SKM-1 treated with dmso at 0.1 percent for 144 hours (cell line): ENCODE data around the gene NEGR1.

Experiments
- DNase-seq: peaks from one replicate; lab custom pipeline; 2025; ENCODE audit not compliant: unreplicated experiment; lab: John Stamatoyannopoulos, UW

The NEGR1 gene

DNA sequence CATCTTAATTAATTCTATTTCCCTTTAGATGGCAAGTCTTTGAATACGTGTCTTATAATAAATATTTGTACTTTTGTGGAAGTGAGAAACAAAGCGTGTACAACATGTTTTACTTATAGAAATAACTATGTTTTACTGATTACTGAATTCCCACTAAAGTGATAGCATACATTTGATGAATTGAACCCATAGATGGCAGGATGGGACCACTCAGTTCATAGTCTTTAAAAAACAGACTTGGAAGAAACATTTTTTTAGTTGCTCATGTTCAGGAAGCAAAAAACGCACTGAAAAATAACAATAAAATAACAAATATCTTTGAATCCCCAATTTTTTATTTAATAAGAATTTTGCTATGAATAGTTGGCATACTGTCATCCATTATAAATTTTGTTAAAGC lies 694.4 kb downstream of the NEGR1 start:
- no peak for DNase-seq

DNA sequence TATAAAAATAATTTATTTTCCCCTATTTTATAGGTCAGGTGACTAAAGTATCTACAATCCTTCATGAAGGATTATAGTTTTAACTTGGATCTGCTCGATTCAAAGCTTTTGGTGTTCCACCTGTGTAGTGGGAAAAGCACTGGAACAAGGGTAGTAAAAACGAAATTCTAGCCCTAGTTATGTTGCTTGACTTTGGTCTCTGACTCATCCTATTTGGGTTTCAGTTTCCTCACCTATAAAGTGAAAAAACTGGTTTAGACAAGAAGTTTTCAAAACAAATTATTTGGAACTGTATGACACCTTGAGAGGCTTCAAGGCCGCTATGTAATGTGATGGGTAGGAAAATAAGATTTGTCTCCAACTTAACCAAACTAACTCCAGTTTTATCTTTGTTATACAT lies 696.3 kb downstream of the NEGR1 start:
- no peak for DNase-seq

DNA sequence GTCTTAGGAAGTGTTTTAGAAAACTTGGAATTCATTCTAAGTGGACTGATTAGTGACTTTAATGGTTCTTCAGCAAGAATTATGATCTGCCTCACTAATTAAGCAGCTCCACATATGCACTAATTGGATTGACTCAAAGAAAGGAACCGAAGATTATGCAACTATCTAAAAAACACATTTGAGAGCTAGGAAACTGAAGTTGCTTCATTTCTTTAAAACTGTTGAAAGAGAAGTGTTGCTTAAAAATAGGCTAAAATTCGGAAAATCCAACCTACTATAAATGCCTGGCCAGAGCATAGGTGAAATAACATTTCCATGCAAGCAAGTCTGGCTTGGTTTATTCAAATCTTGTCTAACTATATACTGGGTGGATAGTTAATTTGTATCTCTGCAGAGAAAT lies 698.6 kb downstream of the NEGR1 start:
- peak; percentile 80 for DNase-seq

DNA sequence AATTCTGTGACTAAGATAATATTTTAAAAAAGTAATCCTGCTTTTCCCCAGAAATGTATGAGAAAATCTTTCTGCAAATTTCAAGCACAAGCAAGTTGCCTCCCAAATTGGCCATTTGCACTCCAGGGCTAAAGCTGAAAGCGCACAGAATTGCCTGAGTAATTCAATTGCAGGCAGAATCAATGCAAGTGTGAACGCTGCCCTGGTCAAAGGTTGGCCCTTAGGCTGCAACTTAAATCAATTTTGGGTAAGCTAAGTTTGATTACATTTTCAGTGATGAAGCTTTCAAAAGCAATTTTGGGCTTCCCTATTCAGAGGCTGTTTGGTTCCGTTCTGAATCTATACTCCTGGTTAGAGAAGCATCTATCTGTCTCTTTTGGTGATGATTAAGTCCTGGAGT lies 699.7 kb downstream of the NEGR1 start:
- DNase-seq, result no peak

DNA sequence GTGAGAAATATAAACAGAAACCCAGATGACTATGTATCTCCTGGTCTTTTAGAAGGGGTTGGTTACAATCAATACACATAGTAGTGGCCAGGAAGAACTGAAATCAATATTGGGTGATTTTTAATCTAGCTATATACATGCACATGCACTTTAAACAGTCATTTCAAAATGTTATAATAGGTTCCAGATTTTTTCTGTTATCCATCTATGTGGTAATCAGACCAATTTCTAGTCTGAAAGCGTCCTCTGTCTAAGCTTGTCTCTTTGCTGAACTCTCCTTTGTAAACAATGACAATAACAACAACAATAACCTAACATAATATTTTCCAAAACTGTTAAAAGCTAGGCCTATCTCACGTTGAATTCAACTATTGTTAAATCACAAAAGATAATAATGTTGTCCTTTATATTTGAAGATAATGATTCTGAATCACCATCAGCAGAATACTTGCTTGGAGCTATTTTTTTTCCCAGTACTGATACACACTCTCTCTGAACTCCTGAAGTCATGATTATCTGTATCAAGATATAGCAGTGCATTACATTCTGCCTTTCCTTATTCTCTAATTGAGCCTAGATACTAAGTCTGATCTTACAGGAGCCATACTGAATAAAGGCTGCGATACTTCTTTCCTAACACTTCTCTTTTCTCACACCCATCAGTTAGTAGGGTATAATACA lies 704.7 kb downstream of the NEGR1 start:
- no peak for DNase-seq

DNA sequence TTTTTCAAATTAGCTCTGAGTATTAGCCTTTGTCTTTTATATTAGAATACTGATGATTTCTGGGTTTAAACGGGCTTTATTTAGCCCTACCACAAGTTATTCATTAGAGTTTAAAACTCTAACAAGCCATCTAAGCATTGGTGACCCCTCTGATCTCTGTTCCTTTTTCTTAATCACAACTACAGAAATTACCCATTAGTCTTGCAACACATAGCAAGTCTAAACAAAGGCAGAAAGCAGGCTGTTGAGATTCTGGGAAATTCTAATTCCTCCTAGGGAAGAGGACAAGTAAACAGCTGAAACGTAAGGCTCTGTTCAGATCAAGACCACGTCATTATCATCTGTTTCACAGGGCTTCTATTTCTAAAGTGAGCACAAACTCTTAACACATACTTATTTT lies 710.3 kb downstream of the NEGR1 start:
- DNase-seq, result no peak

DNA sequence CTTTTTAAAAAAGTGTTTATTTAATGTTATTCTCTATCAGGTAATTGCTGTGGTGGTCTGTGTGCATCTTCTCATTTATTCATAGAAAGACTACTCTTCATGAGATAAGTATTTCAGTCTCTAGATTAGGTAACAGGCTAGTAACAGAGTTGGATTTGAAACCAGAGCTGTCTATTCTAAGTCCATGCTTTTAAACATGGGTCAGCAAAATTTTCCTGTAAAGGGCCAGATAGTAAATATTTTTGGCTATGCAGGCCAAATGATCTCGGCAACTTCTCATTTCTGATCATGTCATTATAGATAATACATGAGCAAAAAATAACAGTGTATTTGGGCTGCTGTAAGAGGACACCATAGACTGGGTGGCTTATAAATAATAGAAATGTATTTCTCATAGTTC lies 715.9 kb downstream of the NEGR1 start:
- DNase-seq, result no peak

DNA sequence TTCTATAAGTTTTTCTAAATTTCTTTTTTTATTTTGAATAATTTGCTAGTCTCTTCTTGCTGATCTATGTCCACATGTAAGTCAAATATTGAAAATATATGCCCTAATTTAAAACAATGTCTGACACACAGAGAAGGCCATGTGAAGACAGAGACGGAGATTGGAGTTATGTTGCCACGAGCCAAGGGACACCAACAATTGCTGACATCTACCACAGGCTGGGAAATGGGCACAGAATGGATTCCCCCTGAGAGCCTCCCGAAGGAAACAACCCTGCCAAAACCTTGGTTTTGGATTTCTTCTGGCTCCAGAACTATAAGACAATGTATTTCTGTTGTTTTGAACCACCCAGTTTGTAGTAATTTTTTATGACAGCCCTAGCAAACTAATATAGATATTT lies 716.5 kb downstream of the NEGR1 start:
- DNase-seq, result no peak

DNA sequence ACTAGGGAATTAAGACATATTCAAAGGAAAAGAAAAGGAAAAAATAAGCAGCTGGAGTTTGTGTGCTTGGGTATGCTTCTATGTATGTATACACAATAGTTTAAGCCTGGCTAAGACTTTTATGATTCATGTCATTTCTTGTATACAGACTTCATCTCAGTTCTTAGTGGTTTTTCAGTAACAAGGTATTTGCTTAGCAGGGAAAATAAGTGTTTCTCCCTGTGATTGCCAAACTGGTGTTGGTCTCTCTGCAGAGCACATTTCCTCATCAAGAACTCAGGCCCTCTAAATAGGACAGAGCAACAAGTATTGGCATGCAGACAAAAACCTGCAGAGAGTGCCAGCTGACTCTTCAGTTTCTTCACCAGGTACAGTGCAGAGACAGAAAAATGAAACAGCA lies 717.1 kb downstream of the NEGR1 start:
- DNase-seq, result no peak

DNA sequence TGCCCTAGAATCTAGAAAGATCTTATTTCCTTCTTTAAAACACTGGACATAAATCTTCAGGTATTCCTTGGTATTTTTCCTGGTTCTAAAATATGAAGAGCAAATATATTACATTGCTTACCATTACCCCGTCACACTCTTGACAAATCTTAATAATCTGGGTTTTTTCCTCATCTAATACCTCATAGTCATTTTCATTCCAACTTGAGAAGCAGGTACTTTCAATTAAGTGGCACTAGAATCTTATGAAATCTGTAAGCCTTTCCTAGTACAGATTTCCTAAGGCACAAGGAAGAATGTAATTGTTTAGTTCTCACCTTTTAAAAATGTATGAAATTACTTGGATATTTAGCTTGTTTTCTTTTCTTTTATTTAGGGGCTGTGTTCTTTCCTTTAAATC lies 720.0 kb downstream of the NEGR1 start:
- no peak for DNase-seq

DNA sequence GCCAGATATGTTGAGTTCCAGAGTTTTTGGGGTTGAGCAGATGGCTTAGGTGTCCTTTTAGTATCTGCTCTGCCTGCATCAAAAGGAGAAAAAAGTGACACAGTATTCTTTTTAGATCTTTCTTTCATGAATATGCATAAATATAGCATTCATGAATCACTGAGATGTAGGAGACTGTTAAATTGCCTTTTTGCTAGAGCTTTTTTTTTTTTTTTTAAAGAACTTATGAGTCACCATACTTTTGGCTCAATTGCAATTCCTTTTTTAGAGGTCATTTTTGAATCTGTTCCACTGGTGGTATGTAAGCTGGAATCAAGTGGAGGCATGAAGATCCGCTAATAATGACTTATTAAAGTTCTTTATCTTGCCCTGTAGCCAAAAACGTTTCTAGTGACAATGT lies 720.6 kb downstream of the NEGR1 start:
- no peak for DNase-seq

DNA sequence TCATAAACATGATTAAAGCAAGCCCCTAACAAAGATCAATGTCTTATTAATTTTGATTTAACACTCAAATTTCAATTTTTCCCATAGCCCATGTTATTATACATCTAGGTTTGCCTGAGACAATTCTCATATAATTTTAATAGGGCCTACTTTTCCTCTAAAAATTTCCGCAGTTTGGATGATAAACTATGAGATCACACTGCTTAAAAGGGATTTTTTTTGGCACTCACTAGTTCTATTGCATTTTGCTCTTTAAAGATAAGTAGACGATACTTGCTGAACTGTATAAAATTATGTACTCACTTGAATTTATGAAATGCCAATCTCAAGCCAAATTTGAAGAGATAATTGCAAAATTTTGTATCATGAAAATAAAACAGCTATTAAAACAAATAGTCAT lies 721.1 kb downstream of the NEGR1 start:
- DNase-seq, result no peak

DNA sequence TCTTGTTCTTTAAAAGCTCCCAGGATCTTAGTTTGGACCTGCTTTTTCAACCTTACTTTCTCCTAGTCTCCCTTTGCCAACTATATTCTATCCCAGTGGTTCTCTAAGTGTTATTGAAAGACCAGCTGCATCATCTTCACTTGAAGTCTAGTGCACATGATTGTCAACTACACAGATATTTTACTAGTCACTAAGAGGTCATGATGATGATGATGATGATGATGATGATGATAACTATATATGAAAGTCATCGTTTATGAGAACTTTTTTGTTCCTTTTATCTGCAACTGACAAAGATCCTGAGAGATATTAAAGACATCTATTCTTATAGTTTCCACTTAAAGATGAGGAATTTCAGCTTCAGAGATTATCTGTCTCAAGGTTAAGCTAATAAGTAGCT lies 722.5 kb downstream of the NEGR1 start:
- DNase-seq, result no peak

DNA sequence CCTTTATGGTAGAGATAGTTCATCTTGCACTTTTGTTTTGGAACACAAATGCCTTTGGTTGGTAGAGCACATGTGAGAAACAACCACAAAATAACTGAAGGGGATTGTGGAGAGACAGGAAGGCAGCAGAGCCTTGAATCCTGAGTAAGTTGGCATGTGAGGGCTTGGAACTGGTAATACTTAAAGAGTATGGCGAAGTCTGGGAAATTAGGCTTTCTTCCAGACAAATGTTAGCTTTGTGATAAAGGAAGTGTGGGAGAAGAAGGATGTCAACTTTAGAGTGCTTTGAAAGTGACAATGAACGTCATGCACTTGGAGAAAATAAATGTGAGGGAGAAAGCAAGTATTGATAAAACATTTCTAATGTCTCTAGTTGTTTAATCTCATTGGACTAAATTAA lies 725.2 kb downstream of the NEGR1 start:
- no peak for DNase-seq

DNA sequence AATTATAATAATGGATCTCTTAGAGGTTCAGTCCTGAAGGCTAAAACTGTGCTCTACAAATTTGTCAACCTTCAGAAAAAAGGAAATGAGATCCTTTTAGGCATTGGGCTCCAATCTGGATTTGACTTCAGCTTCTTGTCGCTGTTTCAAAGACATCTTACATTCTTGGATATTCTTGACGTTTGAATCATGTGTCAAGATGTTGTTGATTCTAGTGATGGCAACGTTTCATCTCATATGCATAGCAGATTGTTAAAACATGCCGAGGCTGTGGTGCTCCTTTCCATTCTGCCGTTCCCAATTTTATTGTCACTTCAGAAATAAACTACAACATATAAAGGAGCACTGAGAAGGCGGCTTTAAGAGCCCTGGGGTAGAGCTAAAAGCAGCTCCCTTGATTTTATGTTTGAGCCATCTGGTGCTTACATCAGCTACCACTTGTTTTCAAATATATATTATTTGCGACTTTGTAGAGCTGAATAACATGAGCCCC lies 733.9 kb downstream of the NEGR1 start:
- no peak for DNase-seq

DNA sequence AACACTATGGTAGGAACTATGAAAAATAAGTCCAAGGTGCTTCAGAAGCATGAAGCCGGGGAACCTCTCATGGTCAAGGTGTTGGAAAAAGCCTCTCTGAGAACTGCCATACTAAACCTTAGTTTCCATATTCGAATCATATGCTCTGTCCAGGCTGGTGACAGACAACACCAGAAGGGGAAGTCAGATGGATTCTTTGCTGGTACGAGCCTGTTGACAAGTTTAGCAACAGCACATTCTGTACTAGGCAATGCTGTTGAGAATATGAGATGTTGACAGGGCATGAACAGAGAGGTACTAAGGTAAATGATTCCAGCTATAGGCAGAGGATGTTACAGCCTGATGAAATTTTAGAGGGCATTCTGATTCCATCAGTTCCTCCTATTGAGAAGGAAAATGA lies 740.2 kb downstream of the NEGR1 start:
- DNase-seq, result no peak

DNA sequence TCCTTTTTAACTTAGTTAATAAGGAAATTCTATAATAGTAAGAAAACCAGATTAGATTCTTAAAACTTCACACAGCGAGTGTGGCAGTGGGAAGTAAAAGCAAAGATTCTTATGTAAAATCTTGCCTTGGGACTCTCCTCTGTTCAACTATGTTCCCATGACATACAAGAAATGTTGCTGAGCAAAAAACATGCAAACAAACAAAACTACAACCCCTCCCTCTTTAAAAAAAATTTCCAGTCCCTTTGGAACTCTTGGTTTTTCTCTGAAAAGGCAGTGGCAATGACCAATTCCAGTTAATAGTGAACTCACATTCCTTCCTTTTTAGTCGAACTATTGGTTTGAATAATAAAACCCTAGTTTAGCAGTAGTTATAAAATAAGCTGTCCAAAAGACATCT lies 748.4 kb downstream of the NEGR1 start:
- no peak for DNase-seq

DNA sequence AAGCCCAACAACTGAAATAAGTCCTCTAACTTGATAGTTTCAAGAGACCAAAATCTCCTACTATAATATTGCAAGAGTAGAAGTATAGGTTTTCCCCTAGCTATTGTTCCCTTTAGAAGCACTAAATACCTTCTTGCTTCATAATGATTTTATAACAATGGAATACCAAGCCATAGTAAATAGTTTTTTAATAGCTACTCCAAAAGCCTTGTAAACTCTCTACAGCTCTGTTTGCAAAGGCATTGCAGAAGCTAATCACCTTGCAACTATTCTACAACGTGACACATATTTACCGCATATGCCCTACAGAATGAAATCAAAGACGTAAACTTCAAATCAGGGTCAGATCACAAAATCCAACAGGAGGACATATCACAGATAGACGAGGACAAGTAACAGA lies 750.0 kb downstream of the NEGR1 start:
- no peak for DNase-seq

DNA sequence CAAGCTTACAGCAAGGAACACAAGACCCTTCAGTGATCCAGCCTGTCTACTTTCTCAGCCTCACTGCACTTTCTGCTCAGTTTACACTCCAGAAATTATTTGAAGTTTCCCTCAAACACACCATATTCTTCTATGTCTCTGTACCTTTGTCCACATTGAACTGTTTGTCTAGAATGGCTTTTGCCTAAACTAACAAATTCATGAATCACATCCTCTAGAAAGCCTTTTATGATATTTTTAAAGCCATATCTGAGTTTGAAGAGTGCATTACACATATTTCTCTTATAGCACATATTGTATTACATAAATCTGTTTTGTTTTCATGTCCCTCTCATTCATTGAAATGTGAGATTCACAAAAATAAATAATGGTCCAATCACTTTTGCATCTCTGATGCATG lies 755.5 kb downstream of the NEGR1 start:
- no peak for DNase-seq

DNA sequence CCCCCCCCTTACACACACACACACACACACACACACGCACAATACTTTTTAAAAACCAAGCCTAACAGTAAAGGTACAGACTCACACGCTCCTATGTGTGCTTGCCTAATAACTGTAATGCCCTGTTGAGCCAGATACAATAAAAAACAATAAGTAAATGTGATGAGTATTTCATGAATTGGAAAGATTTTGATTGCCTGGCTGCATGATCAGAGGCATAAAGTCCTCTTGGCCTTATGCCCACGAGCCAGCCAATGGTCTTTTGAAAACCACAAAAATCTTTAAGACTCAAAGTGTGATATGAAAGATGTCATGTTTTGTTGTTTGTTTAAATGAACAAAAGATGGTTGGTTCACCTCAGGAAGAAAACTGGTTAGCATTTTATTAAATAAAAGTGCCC lies 759.6 kb downstream of the NEGR1 start:
- no peak for DNase-seq

DNA sequence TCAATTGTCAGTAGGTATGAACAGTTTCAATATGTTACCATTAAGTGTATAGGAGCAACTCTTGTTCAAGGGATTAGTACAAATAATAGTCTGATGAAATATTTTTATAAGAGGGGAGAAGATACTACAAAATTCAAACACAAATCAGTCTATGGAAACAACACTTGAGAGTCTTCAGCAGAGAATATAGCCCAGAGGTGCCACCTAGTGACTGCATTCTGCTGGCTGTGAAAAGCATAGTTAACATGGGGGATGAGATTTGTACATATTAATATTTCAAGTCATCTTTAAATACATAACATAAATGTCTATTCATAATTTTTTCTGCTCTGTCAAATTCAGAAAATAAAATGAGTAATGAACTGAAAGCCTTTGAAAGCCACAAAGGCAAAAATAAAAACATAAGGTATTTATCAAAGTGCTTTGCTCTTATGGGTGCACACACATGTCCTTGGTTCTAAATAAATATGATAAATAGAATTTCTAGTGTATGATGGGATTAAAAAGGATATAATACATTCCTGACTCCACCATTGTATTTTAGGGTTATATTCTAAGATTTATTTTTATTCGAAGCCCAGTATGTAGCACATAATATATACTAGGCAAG lies 760.6 kb downstream of the NEGR1 start:
- DNase-seq, result peak; percentile 30

DNA sequence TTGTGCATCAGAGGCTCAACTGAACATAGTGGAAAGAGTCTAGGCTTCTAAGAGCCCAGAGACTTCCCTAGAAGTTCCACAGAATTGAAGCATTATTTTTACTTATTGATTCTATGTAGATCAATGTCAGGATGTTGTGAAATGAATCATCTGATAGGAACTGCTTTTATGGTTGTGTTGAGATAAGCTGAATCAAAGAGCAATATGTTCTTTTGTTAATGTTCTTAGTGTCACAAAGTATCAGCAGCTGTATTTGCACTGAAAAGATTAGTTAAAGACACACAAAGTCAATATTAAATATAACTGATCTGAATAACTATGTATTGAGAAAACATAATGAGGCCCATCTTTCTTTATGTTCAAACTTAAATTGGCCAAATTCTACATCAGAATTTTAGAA lies 770.8 kb downstream of the NEGR1 start:
- DNase-seq, result no peak

DNA sequence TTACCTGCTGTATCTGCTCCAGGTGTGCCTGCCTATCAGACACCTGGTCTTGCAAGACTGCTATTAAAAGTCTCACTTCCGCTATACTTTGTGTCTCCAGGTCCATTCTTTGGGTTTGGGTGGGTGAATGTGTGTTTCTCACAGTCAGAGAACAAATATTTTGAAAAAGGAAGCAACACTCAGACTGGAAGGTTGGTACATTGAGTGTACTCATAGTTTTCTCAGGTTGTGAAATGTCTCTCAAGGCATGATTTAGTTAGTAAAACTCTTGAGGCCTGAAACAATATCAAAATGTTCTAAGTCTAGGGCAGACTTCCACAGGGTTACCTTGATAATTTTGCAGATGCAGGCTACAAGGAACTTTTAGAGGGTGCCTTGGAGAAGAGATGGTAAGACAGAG lies 771.6 kb downstream of the NEGR1 start:
- DNase-seq, result no peak
